ENCODE results near the gene TP53AIP1.

The TP53AIP1 gene

GRCh38 chr11:128886406-128887124, 56.1 kb downstream of the TP53AIP1 start:
- no peak for DNase-seq
